DND-41 (cell line): ENCODE results near the gene ADRB2.

Source experiments
- ATAC-seq: fragments of 200-7000 bp; cut with Tn5 transposase; 3 replicates; pipeline ENCODE4 v1.9.1; 2021; ENCODE audit warnings: low read depth; ENCODE audit not compliant: insufficient read depth
- DNase-seq: peaks from one replicate; pipeline ENCODE4 v3.0.0-alpha.2; 2020
- H2AFZ ChIP-seq: 2 replicates; pipeline ENCODE4 v1.6.0; 2012; ENCODE audit warnings: low read depth, low read length
- H3K27ac ChIP-seq: 2 replicates; pipeline ENCODE4 v1.5.1; 2012; ENCODE audit warnings: low read length, inconsistent platforms
- H3K27me3 ChIP-seq: fragments of 200-600 bp; sonication (generic); 2 replicates; pipeline ENCODE4 v1.6.0; 2012; ENCODE audit warnings: low read length, mild to moderate bottlenecking, inconsistent platforms; ENCODE audit not compliant: insufficient read depth, poor library complexity
- H3K36me3 ChIP-seq: 2 replicates; pipeline ENCODE4 v1.5.1; 2012; ENCODE audit warnings: low read length, inconsistent platforms; ENCODE audit not compliant: insufficient read depth
- H3K4me1 ChIP-seq: 2 replicates; pipeline ENCODE4 v1.5.1; 2012; ENCODE audit warnings: mild to moderate bottlenecking, low read length; ENCODE audit not compliant: insufficient read depth
- H3K4me2 ChIP-seq: 2 replicates; pipeline ENCODE4 v1.6.0; 2012; ENCODE audit warnings: mild to moderate bottlenecking, moderate library complexity, low read length, inconsistent platforms; ENCODE audit not compliant: insufficient read depth
- H3K4me3 ChIP-seq, 2 experiments: fragments of 200-600 bp in 1 of 2; shearing (Covaris generic) in 1 of 2; 2 replicates each; pipeline ENCODE4 v1.5.1; 2012 to 2016; ENCODE audit warnings: inconsistent platforms in 2 of 2, low read length in 2 of 2, mild to moderate bottlenecking in 2 of 2, low read depth in 1 of 2, moderate library complexity in 1 of 2
- H3K79me2 ChIP-seq: 2 replicates; pipeline ENCODE4 v1.6.0; 2012; ENCODE audit warnings: low read length, inconsistent platforms; ENCODE audit not compliant: insufficient read depth
- H3K9ac ChIP-seq: 2 replicates; pipeline ENCODE4 v1.6.0; 2012; ENCODE audit warnings: low read depth, mild to moderate bottlenecking, inconsistent platforms, low read length, moderate library complexity
- H3K9me3 ChIP-seq: 2 replicates; pipeline ENCODE4 v1.5.1; 2012; ENCODE audit warnings: low read length, moderate library complexity, mild to moderate bottlenecking, inconsistent platforms; ENCODE audit not compliant: insufficient read depth, severe bottlenecking
- H4K20me1 ChIP-seq: 2 replicates; pipeline ENCODE4 v1.6.0; 2012; ENCODE audit warnings: low read length; ENCODE audit not compliant: insufficient read depth
- CTCF ChIP-seq: IDR thresholded peaks from 2 replicates; pipeline ENCODE4 v1.5.1; 2012; ENCODE audit warnings: borderline replicate concordance, low read length, moderate library complexity, mild to moderate bottlenecking; ENCODE audit not compliant: poor library complexity, severe bottlenecking; ENCODE audit errors: extremely low read depth
- EZH2 ChIP-seq: IDR thresholded peaks from 3 replicates; pipeline ENCODE4 v1.6.1; 2012; ENCODE audit warnings: borderline replicate concordance, low read depth, mild to moderate bottlenecking, moderate library complexity, low read length, inconsistent platforms; ENCODE audit not compliant: severe bottlenecking

ADRB2 gene

GRCh38 chr5:148833122-148833521 is 6.7 kb downstream of the ADRB2 start:
- TF ChIP-seq EZH2 (no peak), CTCF (no peak)
- Histone ChIP-seq H3K4me3 (no peak overlapping the region), H3K27me3 (peaks cover 6% of the 10 kb centered on the region), H2AFZ (no peak overlapping the region), H3K36me3 (no peaks in the 10 kb centered on the region), H3K9ac (no peak overlapping the region), H3K79me2 (no peaks in the 10 kb centered on the region), H3K4me2 (no peak overlapping the region), H3K9me3 (no peaks in the 10 kb centered on the region), H4K20me1 (no peaks in the 10 kb centered on the region), H3K27ac (no peak overlapping the region), H3K4me1 (no peaks in the 10 kb centered on the region)
- DNase-seq (no peak), ATAC-seq (no peak)

GRCh38 chr5:148833925-148834324 is 7.5 kb downstream of the ADRB2 start:
- Histone ChIP-seq H3K27me3 (peaks cover 6% of the 10 kb centered on the region), H3K27ac (no peak overlapping the region), H3K9me3 (no peaks in the 10 kb centered on the region), H3K79me2 (no peaks in the 10 kb centered on the region), H2AFZ (no peak overlapping the region), H3K9ac (no peak overlapping the region), H3K4me2 (no peak overlapping the region), H3K4me1 (no peaks in the 10 kb centered on the region), H3K36me3 (no peaks in the 10 kb centered on the region), H4K20me1 (no peaks in the 10 kb centered on the region), H3K4me3 (no peak overlapping the region)
- TF ChIP-seq CTCF = no peak
- no peak for TF ChIP-seq EZH2
- DNase-seq (no peak), ATAC-seq (no peak)

DNA sequence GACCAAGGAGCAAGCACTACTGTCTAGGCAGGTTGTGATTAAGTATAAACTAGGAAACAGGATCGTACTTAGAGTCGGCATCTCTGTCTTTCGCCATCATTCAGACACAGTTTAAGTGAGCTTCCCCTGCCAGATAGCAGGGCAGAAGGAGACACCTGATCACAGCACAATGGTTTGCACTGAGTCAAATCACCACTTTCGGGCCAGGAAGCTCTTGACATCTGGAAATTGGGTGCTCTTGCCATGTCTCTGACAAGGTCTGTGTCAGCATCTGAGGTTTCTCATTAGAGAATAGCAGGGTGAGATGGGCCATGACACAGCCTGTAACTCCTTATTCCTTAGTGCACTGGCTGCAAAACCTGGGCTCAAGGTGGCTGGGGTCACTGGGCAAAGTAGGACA is 8.3 kb downstream of the ADRB2 start:
- H3K79me2 ChIP-seq = no peaks in the 10 kb centered on the region
- no peak overlapping the region for H3K27ac ChIP-seq
- no peak overlapping the region for H3K4me2 ChIP-seq
- no peak for TF ChIP-seq EZH2
- no peak for TF ChIP-seq CTCF
- H2AFZ ChIP-seq = no peak overlapping the region
- H3K9ac ChIP-seq = no peak overlapping the region
- no peaks in the 10 kb centered on the region for H3K9me3 ChIP-seq
- no peaks in the 10 kb centered on the region for H3K4me1 ChIP-seq
- H3K4me3 ChIP-seq = no peak overlapping the region
- H3K36me3 ChIP-seq = no peaks in the 10 kb centered on the region
- H4K20me1 ChIP-seq = no peaks in the 10 kb centered on the region
- DNase-seq = no peak
- no peak for ATAC-seq
- H3K27me3 ChIP-seq = peaks cover 9% of the 10 kb centered on the region
